K562 (cell line): Measurements from ENCODE around the gene CBY3. TPM values are rescaled to one million over a fixed set of nuclear protein-coding genes. Genes with fewer than 3 reads are reported as not detected.

Experiments used
- BMI1 ChIP-seq: fragments of 150-350 bp; IDR thresholded peaks from 2 replicates; pipeline ENCODE4 v1.6.1; 2014; ENCODE audit warnings: low read length
- E2F1 ChIP-seq: sonication (generic); formaldehyde crosslinking; IDR thresholded peaks from 2 replicates; pipeline ENCODE4 v1.8.1; 2023; ENCODE audit warnings: mild to moderate bottlenecking, missing genetic modification reagents, moderate library complexity
- E4F1 ChIP-seq: fragments of 250-450 bp; sonication (Bioruptor Pico); IDR thresholded peaks from 2 replicates; pipeline ENCODE4 v1.5.0; 2021; ENCODE audit warnings: mild to moderate bottlenecking, borderline replicate concordance
- GATAD2B ChIP-seq: fragments of 450-650 bp; IDR thresholded peaks from 2 replicates; pipeline ENCODE4 v1.6.1; 2017; ENCODE audit warnings: mild to moderate bottlenecking, borderline replicate concordance
- MXD1 ChIP-seq: fragments of 250-450 bp; sonication (Bioruptor Pico); IDR thresholded peaks from 2 replicates; pipeline ENCODE4 v1.8.0; 2021; ENCODE audit warnings: borderline replicate concordance, mild to moderate bottlenecking, moderate library complexity; ENCODE audit not compliant: poor library complexity, severe bottlenecking
- NCOA4 ChIP-seq: fragments of 450-650 bp; IDR thresholded peaks from 2 replicates; pipeline ENCODE4 v1.6.1; 2018; ENCODE audit warnings: mild to moderate bottlenecking; ENCODE audit not compliant: partially characterized antibody
- NR2C2 ChIP-seq, 2 experiments: fragments of 200-800 bp in 1 of 2; sonication (Bioruptor generic) in 1 of 2; sonication (generic) in 1 of 2; formaldehyde crosslinking in 1 of 2; IDR thresholded peaks; 2 replicates each; pipeline versions ENCODE4 v1.6.1 to v1.8.0; 2016 to 2022; ENCODE audit warnings: mild to moderate bottlenecking in 1 of 2, missing compliant biosample characterization in 1 of 2, missing genetic modification characterization in 1 of 2, missing genetic modification reagents in 1 of 2
- NR2F6 ChIP-seq: fragments of 450-650 bp; formaldehyde crosslinking; IDR thresholded peaks from 2 replicates; pipeline ENCODE4 v1.4.0; 2020; ENCODE audit warnings: mild to moderate bottlenecking
- RB1 ChIP-seq: fragments of 450-650 bp; IDR thresholded peaks from 2 replicates; pipeline ENCODE4 v1.6.1; 2017; ENCODE audit warnings: low read depth, mild to moderate bottlenecking
- RBM25 ChIP-seq: fragments of 200-400 bp; formaldehyde crosslinking; IDR thresholded peaks from 2 replicates; pipeline ENCODE4 v1.6.1; 2018; ENCODE audit warnings: low read length, low read depth, moderate library complexity; ENCODE audit not compliant: severe bottlenecking
- SAP30 ChIP-seq: fragments of 200-600 bp; sonication (generic); IDR thresholded peaks from 2 replicates; pipeline ENCODE4 v1.6.1; 2012; ENCODE audit warnings: borderline replicate concordance, low read depth, mild to moderate bottlenecking, moderate library complexity, low read length, control low read depth, inconsistent platforms; ENCODE audit not compliant: insufficient read depth, poor library complexity, severe bottlenecking
- TFAP4 ChIP-seq: sonication (generic); formaldehyde crosslinking; IDR thresholded peaks from 2 replicates; pipeline ENCODE4 v1.8.0; 2022; ENCODE audit warnings: missing genetic modification reagents, mild to moderate bottlenecking, moderate library complexity, borderline replicate concordance
- TSC22D4 ChIP-seq: fragments of 450-650 bp; IDR thresholded peaks from 2 replicates; pipeline ENCODE4 v1.6.1; 2016; ENCODE audit warnings: missing genetic modification characterization, missing biosample characterization, control low read depth
- ZFPM2 ChIP-seq: fragments of 250-450 bp; sonication (Bioruptor Pico); IDR thresholded peaks from 2 replicates; pipeline ENCODE4 v1.5.1; 2022; ENCODE audit warnings: mild to moderate bottlenecking
- ZNF274 ChIP-seq: IDR thresholded peaks from 2 replicates; pipeline ENCODE4 v1.6.1; 2011; ENCODE audit warnings: low read depth, mild to moderate bottlenecking, low read length, moderate library complexity, borderline replicate concordance
- ZNF77 ChIP-seq: fragments of 250-450 bp; sonication (Bioruptor Pico); IDR thresholded peaks from 2 replicates; pipeline ENCODE4 v1.5.0; 2020
- polyA plus RNA-seq, 8 experiments: library from polyadenylated mRNA; depleted of rRNA in 4 of 8; stranded (reverse) in 5 of 8; unstranded in 3 of 8; fragments of >200 nt; fragmentation: Nextera tagmentation in 2 of 8; fragmentation: Illumina TruSeq in 1 of 8; extraction: Ambion mirVana in 2 of 8; extraction: Trizol in 1 of 8; gene quantifications; 2 replicates each; pipeline versions ENCODE4 v1.2.1 to v1.2.3, GENCODE V29; 2011 to 2014; ENCODE audit warnings: inconsistent platforms in 1 of 8, missing spikeins in 1 of 8
- total RNA-seq, 7 experiments: library from RNA; depleted of rRNA in 6 of 7; stranded (reverse); fragments of >200 nt in 6 of 7; fragmentation: Illumina TruSeq in 2 of 7; extraction: Trizol in 2 of 7; gene quantifications; 2 replicates each; pipeline versions ENCODE4 v1.2.1 to v1.2.3, GENCODE V29; 2011 to 2021; ENCODE audit warnings: low replicate concordance in 1 of 7
- TF ChIP-seq, protein P1 (sequence below): fragments of 250-450 bp; sonication (Bioruptor Pico); IDR thresholded peaks from 2 replicates; pipeline ENCODE4 v1.5.0; 2020; ENCODE audit warnings: mild to moderate bottlenecking
- TF ChIP-seq, protein P2 (sequence below), 2 experiments: fragments of 250-450 bp in 1 of 2; fragments of 450-650 bp in 1 of 2; sonication (Bioruptor Pico) in 1 of 2; IDR thresholded peaks; 2 replicates each; pipeline versions ENCODE4 v1.6.1 to v1.8.0; 2016 to 2021; ENCODE audit warnings: mild to moderate bottlenecking in 2 of 2, moderate library complexity in 2 of 2, missing compliant biosample characterization in 1 of 2, missing genetic modification characterization in 1 of 2

Gene CBY3
- total and polyA plus RNA-seq, 9 of the 15 experiments (the other 6 are each of a cell fraction or from before 2014, with no cell fraction given) = not detected

DNA sequence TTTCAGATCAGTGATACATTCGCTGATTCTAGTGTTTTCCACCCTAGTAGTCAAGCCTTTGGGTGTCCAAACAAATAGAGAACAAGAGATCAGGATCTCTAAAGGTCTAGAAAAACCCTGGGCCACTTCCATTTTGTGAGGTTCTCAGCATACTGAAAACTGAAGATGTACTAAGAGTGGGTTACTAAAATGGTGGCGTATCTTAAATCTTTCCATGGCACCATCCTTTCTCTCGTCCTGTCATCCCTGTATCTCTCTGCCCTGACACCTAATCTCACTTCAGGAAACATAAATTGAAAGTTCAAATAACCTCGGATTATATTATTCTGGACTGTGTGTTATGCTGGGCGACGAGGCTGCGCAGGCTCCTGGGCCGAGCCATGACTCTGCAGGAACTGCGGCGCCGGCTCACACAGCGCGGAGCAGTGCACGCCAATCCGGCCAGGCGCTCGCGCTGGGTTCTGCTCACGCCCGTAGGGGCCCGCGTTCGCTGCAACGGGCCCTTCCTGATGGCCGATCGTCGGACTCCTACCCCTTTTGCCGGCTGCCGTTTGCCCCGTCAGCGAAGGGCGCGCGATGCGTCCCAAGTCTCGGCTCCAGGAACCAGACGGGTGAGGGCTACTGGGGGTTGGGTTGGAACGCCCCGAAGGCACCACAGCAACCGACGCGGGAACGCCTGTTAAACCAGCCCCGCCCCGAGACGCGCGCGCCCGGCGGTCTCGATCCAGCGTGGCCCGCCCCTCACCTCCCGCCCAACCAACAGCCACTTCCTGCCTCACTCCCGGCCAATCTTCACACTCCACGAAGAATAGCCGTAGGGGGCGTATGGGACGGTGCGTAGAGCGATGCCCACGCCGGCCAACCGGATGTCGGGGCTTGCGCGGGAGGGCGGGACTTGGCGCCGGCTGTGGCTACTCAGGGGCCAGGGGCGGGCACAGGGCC lies 17.4 kb upstream of the CBY3 start (continued):
- TF ChIP-seq E2F1 (CRISPR knock-in tag) = peak; percentile 86; the same call in 1 of the 2 replicates
- no peak for TF ChIP-seq ZFPM2 (CRISPR knock-in tag)
- TF ChIP-seq SAP30 = peak; percentile 77
- TF ChIP-seq ZNF274 = no peak
- TF ChIP-seq ZNF77 (CRISPR knock-in tag) = no peak
- TF ChIP-seq, protein P1, sequence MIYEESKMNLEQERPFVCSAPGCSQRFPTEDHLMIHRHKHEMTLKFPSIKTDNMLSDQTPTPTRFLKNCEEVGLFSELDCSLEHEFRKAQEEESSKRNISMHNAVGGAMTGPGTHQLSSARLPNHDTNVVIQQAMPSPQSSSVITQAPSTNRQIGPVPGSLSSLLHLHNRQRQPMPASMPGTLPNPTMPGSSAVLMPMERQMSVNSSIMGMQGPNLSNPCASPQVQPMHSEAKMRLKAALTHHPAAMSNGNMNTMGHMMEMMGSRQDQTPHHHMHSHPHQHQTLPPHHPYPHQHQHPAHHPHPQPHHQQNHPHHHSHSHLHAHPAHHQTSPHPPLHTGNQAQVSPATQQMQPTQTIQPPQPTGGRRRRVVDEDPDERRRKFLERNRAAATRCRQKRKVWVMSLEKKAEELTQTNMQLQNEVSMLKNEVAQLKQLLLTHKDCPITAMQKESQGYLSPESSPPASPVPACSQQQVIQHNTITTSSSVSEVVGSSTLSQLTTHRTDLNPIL (CRISPR knock-in tag) = no peak
- no peak for TF ChIP-seq TSC22D4 (tag)
- peak; percentile 100 for TF ChIP-seq RBM25
- no peak for TF ChIP-seq NR2C2 (CRISPR knock-in tag; IDR thresholded peaks at IDR 0.05)
- no peak for TF ChIP-seq NR2C2 (tag; IDR thresholded peaks at IDR 0.05)
- no peak for TF ChIP-seq NR2F6 (CRISPR knock-in tag)
- TF ChIP-seq BMI1 = no peak
- peak; percentile 71; the same call in 1 of the 2 replicates for TF ChIP-seq RB1
- TF ChIP-seq NCOA4 = no peak
- no peak for TF ChIP-seq E4F1
- no peak for TF ChIP-seq MXD1 (CRISPR knock-in tag)
- peak; percentile 87 for TF ChIP-seq TFAP4
- no peak for TF ChIP-seq GATAD2B
- TF ChIP-seq, protein P2, sequence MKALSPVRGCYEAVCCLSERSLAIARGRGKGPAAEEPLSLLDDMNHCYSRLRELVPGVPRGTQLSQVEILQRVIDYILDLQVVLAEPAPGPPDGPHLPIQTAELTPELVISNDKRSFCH (CRISPR knock-in tag; IDR thresholded peaks at IDR 0.05) = no peak
- TF ChIP-seq, protein P2 (tag; IDR thresholded peaks at IDR 0.05) = peak; percentile 67; the same call in 1 of the 2 replicates
